GM12874 (cell line): ENCODE results near the gene ASIC4.
A peak's percentile ranks its signal among the peaks of the same experiment; 100 is the strongest.

Experiments
- CTCF ChIP-seq: IDR thresholded peaks from 2 replicates; pipeline ENCODE4 v1.5.1; 2011; ENCODE audit warnings: low read depth, mild to moderate bottlenecking, control low read depth, low read length, moderate library complexity; ENCODE audit not compliant: insufficient read depth

Gene ASIC4

GRCh38 chr2:219527472-219527871 is 13.2 kb downstream of the ASIC4 start:
- TF ChIP-seq CTCF, result no peak

- peak; percentile 92 for TF ChIP-seq CTCF
These were observed 16.0 kb downstream of the ASIC4 start for GRCh38 chr2:219530048-219530963.

- TF ChIP-seq CTCF, result no peak
These were observed 17.5 kb downstream of the ASIC4 start for GRCh38 chr2:219531639-219532377.

- TF ChIP-seq CTCF, result no peak
These were observed 18.0 kb downstream of the ASIC4 start for GRCh38 chr2:219532378-219532649.

GRCh38 chr2:219533930-219534661 is 19.8 kb downstream of the ASIC4 start:
- no peak for TF ChIP-seq CTCF

- TF ChIP-seq CTCF, result no peak
These were observed 22.1 kb downstream of the ASIC4 start for GRCh38 chr2:219536425-219536824.

GRCh38 chr2:219536967-219537366 is 22.7 kb downstream of the ASIC4 start:
- TF ChIP-seq CTCF, result no peak
